Measurements from ENCODE around the gene ARFGAP1.

GRCh38 chr20:63293456-63293855, 20.8 kb downstream of the ARFGAP1 start:
- TF ChIP-seq, protein P1, sequence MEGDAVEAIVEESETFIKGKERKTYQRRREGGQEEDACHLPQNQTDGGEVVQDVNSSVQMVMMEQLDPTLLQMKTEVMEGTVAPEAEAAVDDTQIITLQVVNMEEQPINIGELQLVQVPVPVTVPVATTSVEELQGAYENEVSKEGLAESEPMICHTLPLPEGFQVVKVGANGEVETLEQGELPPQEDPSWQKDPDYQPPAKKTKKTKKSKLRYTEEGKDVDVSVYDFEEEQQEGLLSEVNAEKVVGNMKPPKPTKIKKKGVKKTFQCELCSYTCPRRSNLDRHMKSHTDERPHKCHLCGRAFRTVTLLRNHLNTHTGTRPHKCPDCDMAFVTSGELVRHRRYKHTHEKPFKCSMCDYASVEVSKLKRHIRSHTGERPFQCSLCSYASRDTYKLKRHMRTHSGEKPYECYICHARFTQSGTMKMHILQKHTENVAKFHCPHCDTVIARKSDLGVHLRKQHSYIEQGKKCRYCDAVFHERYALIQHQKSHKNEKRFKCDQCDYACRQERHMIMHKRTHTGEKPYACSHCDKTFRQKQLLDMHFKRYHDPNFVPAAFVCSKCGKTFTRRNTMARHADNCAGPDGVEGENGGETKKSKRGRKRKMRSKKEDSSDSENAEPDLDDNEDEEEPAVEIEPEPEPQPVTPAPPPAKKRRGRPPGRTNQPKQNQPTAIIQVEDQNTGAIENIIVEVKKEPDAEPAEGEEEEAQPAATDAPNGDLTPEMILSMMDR (IDR thresholded peaks at IDR 0.05) = no peak
- no peak for TF ChIP-seq POLR2A (IDR thresholded peaks at IDR 0.05)
